Stimulated activated CD8-positive, alpha-beta memory T cell treated with anti-CD3 and anti-CD28 coated beads, Interleukin-12 subunit alpha, Interleukin-12 subunit beta, amount 100 ng/mL, for 1 hour (primary cell): Measurements from ENCODE around the gene ITGA7.

Source experiments
- DNase-seq: peaks from one replicate; pipeline ENCODE4 v3.0.0-alpha.2; 2020; ENCODE audit warnings: low read depth

ITGA7 gene

GRCh38 chr12:55642669-55643068 is 65.0 kb downstream of the ITGA7 start:
- DNase-seq = no peak

- DNase-seq = no peak
Measured at GRCh38 chr12:55642267-55642666, 65.4 kb downstream of the ITGA7 start.

- no peak for DNase-seq
Measured at GRCh38 chr12:55641595-55641994, 66.1 kb downstream of the ITGA7 start.

GRCh38 chr12:55637467-55637866 is 70.2 kb downstream of the ITGA7 start:
- no peak for DNase-seq

- DNase-seq = no peak
Measured at GRCh38 chr12:55636853-55637252, 70.9 kb downstream of the ITGA7 start, which contains the start of gene OR10P1. OR10P1 (plus strand) TSS chr12:55636892; CDS start chr12:55636892, 0 bp downstream.

GRCh38 chr12:55636116-55636655 is 71.5 kb downstream of the ITGA7 start:
- no peak for DNase-seq
